H1 (cell line): ENCODE measurements around the gene CCL23. TPM values are rescaled to one million over a fixed set of nuclear protein-coding genes. Genes with fewer than 3 reads are reported as not detected.

Experiments used
- CBX8 ChIP-seq: fragments of 300-800, 300-1000 bp; sonication (generic); IDR thresholded peaks from 2 replicates; pipeline ENCODE4 v1.7.1; 2016; ENCODE audit warnings: low read depth, low read length, borderline replicate concordance
- CHD1 ChIP-seq: IDR thresholded peaks from 2 replicates; pipeline ENCODE4 v1.6.1; 2012; ENCODE audit warnings: low read depth, low read length, improper control_type of control experiment
- EGR1 ChIP-seq: IDR thresholded peaks from 2 replicates; pipeline ENCODE4 v1.6.1; 2011; ENCODE audit warnings: low read depth, low read length, borderline replicate concordance
- RFX5 ChIP-seq: IDR thresholded peaks from 2 replicates; pipeline ENCODE4 v1.6.1; 2011; ENCODE audit warnings: low read depth, low read length, improper control_type of control experiment, borderline replicate concordance
- SAP30 ChIP-seq: fragments of 300-600 bp; sonication (generic); IDR thresholded peaks from 2 replicates; pipeline ENCODE4 v1.7.1; 2012; ENCODE audit warnings: low read length, moderate library complexity, mild to moderate bottlenecking, inconsistent platforms; ENCODE audit not compliant: insufficient read depth, insufficient replicate concordance
- polyA plus RNA-seq, 7 experiments: library from polyadenylated mRNA; depleted of rRNA in 3 of 7; stranded (reverse) in 5 of 7; unstranded in 2 of 7; fragments of >200 nt in 5 of 7; fragments of 200-250 nt in 2 of 7; gene quantifications; 1 replicate in 5 of 7; 2 replicates in 1 of 7; 4 replicates in 1 of 7; pipeline versions ENCODE4 v1.2.1 to v1.2.3, GENCODE V29; 2011 to 2013; ENCODE audit warnings: missing spikeins in 2 of 7, mixed read lengths in 2 of 7
- total RNA-seq: library from RNA; stranded (reverse); fragmentation: NEBNext Ultra II Directional; extraction: Animal tissue kit (Norgen Biotek cat#: 25700); gene quantifications from 2 replicates; pipeline ENCODE4 v1.2.1, GENCODE V29; 2021
- TF ChIP-seq, protein P1 (sequence below): IDR thresholded peaks from 2 replicates; pipeline ENCODE4 v1.6.1; 2012; ENCODE audit warnings: inconsistent platforms

Gene CCL23
- total and polyA plus RNA-seq, 2 of the 8 experiments (the other 6 are each of a cell fraction or from before 2014, with no cell fraction given), result not detected

- TF ChIP-seq EGR1, result no peak
- TF ChIP-seq, protein P1, sequence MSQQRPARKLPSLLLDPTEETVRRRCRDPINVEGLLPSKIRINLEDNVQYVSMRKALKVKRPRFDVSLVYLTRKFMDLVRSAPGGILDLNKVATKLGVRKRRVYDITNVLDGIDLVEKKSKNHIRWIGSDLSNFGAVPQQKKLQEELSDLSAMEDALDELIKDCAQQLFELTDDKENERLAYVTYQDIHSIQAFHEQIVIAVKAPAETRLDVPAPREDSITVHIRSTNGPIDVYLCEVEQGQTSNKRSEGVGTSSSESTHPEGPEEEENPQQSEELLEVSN, result no peak
- TF ChIP-seq CBX8, result no peak
- no peak for TF ChIP-seq RFX5
- no peak for TF ChIP-seq CHD1
- no peak for TF ChIP-seq SAP30
Observed at GRCh38 chr17:35986643-35987042, 31.1 kb downstream of the CCL23 start, which contains the start of gene CCL14 (continued).
